ENCODE data around the gene RUSF1.

The RUSF1 gene

GRCh38 chr16:31467151-31467773 is 40.9 kb downstream of the RUSF1 start:
- no peak for DNase-seq

DNA sequence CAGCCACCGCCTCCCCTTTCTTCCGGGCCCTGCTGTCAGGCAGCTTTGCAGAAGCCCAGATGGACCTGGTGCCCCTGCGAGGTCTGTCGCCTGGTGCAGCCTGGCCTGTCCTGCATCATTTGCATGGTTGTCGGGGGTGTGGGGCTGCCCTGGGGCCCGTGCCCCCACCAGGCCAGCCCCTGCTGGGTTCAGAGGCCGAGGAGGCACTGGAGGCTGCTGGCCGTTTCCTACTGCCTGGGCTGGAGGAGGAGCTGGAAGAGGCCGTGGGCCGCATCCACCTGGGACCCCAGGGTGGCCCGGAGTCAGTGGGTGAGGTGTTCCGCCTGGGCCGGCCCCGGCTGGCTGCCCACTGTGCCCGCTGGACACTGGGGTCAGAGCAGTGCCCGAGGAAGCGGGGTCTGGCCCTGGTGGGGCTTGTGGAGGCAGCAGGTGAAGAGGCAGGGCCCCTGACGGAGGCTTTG is 41.8 kb downstream of the RUSF1 start:
- no peak for DNase-seq

DNA sequence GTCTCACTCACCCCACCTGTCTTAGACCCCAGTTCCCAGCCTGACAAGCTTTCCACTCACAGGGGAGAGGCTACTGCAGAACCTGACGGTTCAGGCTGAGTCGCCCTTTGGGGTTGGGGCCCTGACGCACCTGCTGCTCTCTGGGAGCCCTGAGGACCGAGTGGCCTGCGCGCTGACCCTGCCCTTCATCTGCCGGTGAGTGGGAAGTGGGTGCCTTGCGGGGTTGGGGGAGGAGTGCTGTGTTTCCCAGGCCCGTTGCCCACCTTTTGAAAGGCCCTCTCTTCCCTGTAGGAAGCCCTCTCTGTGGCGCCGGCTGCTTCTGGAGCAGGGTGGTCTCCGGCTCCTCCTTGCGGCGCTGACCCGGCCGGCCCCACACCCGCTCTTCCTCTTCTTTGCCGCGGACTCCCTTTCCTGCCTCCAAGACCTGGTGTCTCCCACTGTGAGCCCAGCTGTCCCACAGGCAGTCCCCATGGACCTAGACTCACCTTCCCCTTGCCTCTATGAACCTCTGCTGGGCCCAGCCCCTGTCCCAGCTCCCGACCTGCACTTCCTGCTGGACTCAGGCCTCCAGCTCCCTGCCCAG is 42.3 kb downstream of the RUSF1 start:
- DNase-seq = no peak

- no peak for DNase-seq
Observed at GRCh38 chr16:31464781-31465260, 43.4 kb downstream of the RUSF1 start.

DNA sequence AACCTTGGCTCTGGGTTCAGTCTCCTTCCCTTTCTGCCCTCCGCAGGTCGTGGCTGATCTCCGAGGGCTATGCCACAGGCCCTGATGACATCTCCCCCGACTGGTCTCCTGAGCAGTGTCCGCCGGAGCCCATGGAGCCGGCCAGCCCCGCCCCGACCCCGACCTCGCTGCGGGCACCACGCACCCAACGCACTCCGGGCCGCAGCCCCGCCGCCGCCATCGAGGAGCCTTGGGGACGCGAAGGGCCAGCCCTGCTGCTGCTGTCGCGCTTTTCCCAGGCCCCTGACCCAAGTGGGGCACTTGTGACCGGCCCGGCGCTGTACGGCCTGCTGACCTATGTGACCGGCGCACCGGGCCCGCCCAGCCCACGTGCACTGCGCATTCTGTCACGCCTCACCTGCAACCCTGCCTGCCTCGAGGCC is 43.8 kb downstream of the RUSF1 start:
- DNase-seq = no peak

- no peak for DNase-seq
Observed at GRCh38 chr16:31461921-31462804, 46.0 kb downstream of the RUSF1 start.

- DNase-seq = no peak
Observed at GRCh38 chr16:31461201-31461920, 46.8 kb downstream of the RUSF1 start.

GRCh38 chr16:31460582-31461002 is 47.6 kb downstream of the RUSF1 start:
- DNase-seq = peak; percentile 11

DNA sequence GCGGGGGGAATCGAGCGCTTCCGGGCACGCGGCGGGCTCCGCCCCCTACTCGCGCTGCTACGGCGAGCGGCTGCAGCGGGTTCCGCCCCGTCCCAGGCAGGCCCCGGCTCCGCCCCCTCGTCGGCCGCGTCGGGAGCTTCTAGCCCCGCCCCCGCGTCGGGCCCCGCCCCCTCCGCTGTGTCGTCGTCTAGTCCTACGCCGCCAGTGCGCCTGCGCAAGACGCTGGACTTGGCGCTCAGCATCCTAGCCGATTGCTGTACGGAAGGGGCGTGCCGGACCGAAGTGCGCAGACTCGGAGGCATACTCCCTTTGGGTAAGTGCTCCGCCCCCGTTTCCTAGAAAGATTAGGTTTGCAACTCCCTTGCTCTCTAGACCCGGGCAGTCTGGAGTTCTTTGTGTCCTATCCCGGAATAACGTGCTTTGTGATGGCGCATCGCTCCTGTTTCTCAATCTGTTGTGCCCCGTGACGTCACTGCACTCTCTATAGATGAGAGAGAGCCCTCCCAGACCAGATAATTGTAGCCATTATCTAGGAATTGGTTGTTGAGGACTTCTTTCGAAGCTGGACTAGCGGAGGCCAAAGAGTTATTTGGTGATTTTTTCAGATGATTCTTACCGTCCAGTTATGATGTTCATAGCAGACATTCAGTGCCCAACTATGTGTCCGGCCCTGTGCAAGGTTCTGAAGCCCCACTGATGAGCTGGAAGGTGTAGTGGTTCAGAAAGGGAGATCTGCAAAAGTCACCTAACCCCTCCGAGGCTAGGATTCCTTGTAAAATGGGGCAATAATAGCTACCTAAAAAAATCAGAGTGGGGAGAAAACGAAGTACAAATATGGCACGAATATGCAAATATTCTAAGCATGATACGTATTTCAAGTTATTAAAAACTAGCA is 48.3 kb downstream of the RUSF1 start:
- DNase-seq = peak; percentile 97

DNA sequence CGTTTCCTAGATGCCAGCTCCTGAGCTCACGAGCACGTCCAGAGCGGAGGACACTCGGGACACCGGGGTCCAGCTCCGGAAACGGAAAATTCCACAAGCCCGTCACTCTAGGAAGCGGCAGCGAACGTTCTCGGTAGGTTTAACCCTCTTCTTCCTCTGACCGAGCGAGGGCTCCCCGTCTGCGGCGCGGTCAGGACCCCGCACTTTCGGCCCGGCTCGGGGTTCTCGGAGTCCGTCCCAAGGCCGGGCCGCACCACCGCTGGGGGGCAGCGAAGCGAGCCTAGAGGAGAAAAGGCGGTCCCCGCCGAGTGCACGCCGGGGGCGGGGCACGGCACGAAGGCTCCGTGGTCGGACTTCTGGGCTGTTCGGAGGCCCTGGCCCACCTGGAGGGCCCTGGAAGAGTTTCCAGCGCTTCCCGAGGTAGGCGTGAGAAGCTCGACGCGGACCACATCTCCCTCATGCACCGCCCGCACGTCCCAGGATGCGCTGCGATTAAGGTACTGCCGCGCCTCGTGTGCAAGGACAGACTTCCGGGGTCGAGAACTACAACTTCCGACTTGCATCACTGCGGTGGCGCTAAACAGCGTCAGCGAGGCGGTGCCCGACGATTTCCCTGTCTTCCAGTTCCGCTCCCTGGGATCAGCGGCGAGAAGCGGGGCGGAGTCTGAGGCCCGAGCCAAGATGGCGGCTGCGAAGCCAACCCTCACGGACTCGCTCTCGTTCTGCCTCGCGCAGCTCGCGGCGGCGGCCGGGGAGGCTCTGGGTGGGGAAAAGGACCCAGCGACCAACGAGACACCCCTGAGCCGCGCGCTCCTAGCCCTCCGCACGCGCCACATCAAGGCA is 49.1 kb downstream of the RUSF1 start, which contains the start of gene ARMC5:
ARMC5 (plus strand) TSS at position 658 of the 843 bp plus-strand sequence; CDS start at position 682, 24 bp downstream.
- DNase-seq = peak; percentile 89

DNA sequence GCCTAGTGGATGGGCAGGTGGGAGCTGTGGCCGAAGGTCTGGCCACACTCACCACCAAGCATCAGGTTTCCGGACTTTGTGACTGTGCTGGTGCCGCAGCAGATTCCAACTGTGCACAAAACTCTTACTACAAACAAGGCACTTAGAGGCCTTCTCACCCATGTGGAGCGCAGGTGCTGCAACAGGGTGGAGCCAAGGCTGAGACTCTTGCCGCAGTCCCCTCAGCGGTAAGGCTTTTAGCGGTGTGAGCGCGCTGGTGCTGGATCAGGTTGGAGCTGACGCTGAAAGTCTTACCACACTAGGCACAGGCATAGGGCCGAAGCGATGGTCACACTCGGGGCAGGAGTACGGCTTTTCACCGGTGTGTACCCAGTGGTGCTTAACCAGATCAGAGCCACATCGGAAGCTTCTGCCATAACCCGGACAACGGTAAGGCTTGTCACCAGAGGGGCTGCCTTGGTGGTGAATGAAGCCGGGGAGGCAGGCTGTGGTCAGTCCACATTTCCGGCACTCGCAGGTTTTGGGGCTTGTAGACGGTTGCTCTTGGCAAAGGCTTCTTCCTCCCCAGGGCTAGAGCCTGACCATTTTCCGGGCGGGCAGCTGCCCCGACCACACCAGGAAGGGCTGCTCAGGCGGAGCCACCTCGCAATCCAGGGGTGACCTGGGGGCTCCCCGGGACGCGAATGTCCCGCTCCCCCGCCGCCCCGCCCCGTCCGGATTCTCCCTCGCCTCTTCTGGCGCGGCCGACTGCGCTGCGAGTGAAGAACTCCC is 49.9 kb downstream of the RUSF1 start:
- peak; percentile 23 for DNase-seq

DNA sequence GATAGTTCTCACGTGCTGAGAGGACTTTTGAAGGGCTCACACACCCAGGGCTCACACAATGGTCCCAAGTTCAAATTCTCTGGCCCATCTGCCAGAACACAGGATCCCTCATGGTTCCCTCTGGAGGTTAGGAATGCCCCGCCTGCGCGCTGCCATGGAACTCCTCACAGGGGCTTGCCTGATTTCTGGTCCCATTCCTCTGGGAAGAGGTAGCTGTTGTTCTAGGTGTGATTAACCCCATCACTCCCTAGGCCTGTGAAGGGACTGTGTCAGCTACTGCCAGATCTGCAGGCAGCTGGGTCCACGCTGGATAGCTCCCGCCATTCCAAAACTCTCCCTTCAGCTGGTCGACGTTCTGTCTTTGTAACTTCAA is 51.2 kb downstream of the RUSF1 start:
- no peak for DNase-seq

DNA sequence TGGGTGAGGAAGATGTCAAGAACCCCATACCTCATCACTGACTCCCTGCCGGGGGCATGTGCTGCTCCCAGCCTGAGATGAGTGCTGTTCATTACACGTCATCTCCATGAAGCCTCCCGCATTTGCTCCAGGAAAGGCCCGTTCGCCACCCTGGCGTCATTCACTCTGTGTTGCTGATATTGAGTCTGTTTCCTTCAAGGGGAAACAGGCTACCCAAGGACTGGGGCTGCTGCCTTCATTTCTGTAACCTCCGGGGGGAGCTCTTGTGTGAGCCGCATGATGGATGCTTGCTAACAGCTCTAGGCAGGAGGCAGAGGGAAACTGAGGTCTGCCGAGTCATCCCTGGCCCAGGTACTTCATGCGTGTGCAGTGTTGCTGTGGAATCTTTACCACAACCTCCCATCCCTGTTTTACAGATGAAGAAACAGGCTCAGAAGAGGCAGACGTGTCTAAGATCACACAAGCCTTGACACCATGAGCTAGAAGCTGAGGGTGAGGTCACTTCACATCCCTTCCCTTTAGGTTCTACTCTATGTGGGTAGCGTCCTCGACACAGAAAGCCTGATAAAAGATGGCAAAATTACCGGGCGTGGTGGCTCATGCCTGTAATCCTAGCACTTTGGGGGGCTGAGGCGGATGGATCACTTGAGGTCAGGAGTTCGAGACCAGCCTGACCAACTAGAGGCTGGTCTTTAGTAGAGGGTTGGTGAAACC is 52.4 kb downstream of the RUSF1 start:
- DNase-seq = no peak

DNA sequence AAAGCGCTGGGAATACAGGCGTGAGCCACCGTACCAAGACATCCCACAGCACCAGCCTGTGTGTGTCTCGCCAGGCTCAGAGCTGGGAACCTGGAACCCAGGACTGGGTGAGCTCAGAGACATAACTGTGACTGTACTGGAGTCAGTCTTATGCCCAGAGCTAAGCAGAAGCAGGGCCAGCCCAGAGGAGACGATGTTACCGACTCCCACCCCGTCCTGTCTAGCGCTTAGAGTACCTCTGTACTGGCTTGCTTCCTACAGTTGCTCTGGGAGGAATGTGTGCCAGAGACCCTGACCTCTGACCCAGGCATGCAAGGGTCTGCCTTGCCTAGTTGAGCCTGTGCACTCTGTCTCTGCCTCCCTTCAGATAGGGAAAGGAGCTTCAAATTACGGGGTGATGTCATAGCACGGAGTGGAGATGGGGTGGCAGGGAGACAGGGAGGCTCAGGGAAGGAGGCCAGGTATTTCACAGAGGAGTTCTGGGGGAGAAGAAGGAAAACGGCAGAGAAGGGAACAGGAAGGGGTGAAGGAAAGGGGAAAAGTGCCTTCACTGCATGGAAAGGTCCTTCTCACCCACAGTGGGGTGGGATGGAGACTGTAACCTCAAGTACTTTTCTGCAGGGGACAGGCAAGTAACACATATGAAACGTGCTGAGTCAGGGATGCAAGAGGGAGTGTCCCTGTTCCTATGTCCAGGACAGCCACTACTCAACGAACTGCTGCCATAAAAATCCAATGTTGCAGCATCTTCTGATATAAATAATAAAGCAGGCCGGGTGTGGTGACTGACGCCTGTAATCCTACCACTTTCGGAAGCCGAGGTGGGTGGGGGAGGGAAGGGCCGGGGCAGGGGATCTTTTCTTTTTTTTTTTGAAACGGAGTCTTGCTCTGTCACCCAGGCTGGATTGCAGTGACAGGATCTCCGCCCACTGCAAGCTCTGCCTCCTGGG is 54.7 kb downstream of the RUSF1 start:
- DNase-seq = no peak

DNA sequence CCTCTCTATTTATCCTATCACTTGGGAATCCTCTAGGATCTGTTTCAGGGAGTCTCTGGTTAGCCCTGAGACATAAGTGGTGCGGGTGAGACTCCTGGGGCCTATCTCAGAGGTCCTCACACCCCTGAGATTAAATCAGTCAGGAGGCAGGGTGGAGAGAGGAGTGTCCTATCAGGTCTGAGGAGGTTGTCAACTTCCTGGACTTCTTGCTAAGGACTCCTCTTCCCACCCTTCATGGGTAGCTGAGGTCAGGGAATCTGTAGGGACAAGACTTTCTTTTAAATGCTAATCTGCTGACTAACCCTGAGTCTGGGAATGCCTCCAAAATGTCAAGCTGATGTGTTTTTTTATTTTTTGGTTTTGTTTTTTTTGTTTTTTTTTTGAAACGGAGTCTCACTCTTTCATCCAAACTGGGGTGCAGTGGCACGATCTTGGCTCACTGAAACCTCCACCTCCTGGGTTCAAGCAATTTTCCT is 55.5 kb downstream of the RUSF1 start:
- peak; percentile 78 for DNase-seq

DNA sequence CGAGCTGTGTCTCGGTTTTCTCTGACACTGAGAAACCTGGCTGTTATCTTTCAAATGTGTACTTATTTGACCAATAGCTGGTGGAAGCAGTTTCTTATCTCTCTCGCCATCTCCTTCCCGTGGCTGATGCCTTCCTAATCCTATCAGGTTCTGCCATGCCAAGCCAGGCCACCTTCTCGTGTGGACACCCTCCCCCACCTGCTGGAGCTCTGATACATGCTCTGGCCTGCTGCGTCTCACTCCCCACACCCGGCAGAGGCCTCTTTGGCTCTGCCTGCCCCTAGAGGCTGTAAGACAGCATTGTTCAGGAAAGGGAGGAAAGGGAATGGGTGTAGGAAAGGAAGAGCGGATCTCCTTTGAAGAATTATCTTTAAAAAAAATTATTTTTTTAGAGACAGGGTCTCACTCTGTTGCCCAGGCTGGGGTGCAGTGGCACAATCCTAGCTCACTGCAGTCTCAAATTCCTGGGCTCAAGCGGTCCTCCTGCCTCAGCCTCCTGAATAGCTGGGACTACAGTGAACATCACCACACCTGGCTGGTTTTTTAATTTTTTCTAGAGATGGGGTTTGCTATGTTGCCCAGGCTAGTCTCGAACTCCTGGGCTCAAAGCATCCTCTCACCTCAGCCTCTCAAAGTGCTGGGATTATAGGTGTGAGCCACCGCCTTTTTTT is 56.4 kb downstream of the RUSF1 start:
- DNase-seq = peak; percentile 85

DNA sequence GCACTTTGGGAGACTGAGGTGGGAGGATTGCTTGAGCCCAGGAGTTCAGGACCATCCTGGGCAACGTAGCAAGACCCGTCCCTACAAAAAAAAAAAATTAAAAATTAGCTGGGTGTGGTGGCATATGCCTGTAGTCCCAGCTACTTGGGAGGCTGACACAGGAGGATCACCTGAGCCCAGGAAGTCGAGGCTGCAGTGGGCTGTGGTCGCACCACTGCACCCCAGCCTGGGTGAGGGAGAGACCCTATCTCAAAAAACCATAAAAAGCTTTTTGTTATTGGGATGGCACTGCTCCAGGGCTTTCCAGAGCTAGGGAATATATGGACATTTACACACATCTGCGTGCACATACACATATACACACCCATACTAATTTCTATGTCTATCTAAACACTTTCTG is 57.0 kb downstream of the RUSF1 start:
- no peak for DNase-seq

Measured in kidney glomerular epithelial cell (primary cell).